Lower leg skin (tissue), 4 donors: ENCODE data around the gene NRL. TPM values are rescaled to one million over a fixed set of nuclear protein-coding genes. Genes with fewer than 3 reads are reported as not detected.

Experiments
- DNase-seq, 2 donors: peaks; one replicate each; pipeline ENCODE4 v3.0.0-alpha.2; 2019; ENCODE audit warnings: low spot score in 2 of 2
- H3K4me3 ChIP-seq: fragments of 200-600 bp; sonication (generic); 2 replicates; pipeline ENCODE4 v1.5.1; 2017; ENCODE audit warnings: mild to moderate bottlenecking, low read depth; ENCODE audit not compliant: poor library complexity, severe bottlenecking
- CTCF ChIP-seq, 3 donors: fragments of 450-650 bp; IDR thresholded peaks; one replicate each; pipeline ENCODE4 v1.5.1; 2016; ENCODE audit warnings: antibody characterized with exemption in 3 of 3, mild to moderate bottlenecking in 3 of 3, moderate library complexity in 2 of 3
- POLR2A ChIP-seq, 2 donors: fragments of 450-650 bp; IDR thresholded peaks; one replicate each; pipeline ENCODE4 v1.6.1; 2016 to 2017; ENCODE audit warnings: antibody characterized with exemption in 2 of 2, mild to moderate bottlenecking in 1 of 2, moderate library complexity in 1 of 2
- WGBS, 2 donors: methylation state at CpG; one replicate each; pipeline ENCODE4 v1.1.5; 2018; 5-methylcytosine and 5-hydroxymethylcytosine counted together
- intact Hi-C: fragments of 100-400 bp; cut with DNase I; formaldehyde crosslinking; loops from one replicate; pipeline ENCODE4 v1.15.0; 2023; ENCODE audit warnings: low total_unique reads
- total RNA-seq, 4 donors: library from RNA; depleted of rRNA; stranded (reverse); fragments of >200 nt; gene quantifications; one replicate each; pipeline ENCODE4 v1.1.0, GENCODE V29; 2016

Gene NRL
- total RNA-seq, 4 donors from 2014 or later: 0.52 to 2.4 (median 2.2) TPM; not detected in 1

DNA sequence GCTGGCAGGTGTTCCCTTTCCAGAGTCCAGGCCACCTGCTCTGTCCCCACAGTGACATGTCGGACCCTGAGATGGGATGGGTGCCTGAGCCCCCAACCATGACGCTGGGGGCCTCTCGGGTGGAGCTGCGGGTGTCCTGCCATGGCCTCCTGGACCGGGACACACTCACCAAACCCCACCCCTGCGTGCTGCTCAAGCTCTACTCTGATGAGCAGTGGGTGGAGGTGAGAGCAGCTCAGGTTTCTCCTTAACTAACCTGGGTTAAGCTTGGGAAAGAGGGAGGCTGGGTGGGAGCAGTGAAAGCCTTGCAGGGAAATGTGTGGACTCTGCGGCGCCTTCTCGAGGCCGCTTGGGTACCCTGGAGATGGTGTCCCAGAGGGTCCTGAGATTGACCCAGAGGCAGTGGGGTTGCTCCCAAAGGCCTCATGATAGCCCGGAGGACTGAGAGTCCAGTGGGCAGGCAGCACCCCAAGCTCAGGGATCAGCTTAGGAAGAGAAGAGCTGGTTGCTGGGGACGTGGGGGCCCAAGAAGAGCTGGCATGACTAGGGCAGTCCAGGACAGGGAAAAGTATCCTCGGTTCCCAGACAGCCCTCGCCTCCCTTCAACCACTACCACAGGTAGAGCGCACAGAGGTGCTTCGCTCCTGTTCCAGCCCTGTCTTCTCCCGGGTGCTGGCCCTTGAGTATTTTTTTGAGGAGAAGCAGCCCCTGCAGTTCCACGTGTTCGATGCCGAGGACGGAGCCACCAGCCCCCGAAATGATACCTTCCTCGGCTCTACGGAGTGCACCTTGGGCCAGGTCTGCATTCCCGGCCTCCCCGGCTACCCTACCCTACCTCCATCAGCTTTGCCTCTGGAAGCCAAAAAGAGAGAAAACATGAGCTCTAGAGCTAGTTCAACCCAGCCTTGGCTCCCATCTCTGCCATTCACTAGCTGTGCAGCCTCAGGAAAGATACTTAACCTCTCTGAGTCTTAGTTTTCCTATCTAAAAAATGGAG, 41.6 kb downstream of the NRL start:
- TF ChIP-seq POLR2A (IDR thresholded peaks at IDR 0.05) (no peak), CTCF (IDR thresholded peaks at IDR 0.05) (no peak)
- 82% methylated on average over 26 of the region's 26 CpGs for WGBS, 2 donors
- no peak overlapping the region for H3K4me3 ChIP-seq
- DNase-seq: no peak
- intact Hi-C loops: no loop called here

- WGBS, 2 donors: 21 to 31% methylated on average over 7 of the region's 7 CpGs
- DNase-seq: no peak
- no peak overlapping the region for H3K4me3 ChIP-seq
- no peak for TF ChIP-seq POLR2A (IDR thresholded peaks at IDR 0.05)
- no peak for TF ChIP-seq CTCF (IDR thresholded peaks at IDR 0.05)
- intact Hi-C loops: no loop called here
These were observed 42.3 kb downstream of the NRL start for GRCh38 chr14:24072436-24072835.

DNA sequence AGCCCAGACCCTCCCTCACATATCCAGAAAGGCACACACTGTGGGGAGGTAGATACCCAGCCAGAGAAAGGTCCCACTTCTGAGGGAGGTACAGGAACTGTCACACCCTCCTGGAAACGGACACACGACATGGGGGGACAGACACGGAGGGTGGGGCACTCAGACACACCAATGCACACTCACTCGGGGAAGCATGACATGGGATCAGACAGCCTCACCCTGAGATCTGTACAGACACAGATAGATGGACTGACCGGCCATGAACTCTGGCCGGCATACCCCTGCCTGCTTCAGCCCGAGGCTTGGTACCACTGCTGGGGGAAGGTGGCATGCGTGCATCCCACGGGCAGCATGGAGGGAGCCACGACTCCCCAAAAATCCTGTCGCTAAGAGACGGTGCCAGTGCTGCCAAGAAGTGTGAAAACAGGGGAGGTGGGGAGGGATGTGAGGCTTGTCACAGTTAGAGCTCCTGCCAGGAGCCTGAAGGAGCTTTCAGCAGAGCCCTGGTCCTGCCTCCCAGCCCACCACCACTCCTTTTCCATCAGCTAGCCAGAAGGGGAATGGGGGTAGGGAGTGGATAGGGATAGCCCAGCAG, 42.8 kb downstream of the NRL start:
- 48 to 66% methylated on average over 9 to 12 of the region's 12 CpGs for WGBS, 2 donors

GRCh38 chr14:24071144-24071697, 43.5 kb downstream of the NRL start, which contains the start of gene CPNE6:
CPNE6 (plus strand) TSS chr14:24071562; CDS start chr14:24072937, 1,375 bp downstream.
- H3K4me3 ChIP-seq: no peak within 1 kb of the TSS
- WGBS, 2 donors: 37 to 43% methylated on average over 15 to 16 of the region's 19 CpGs
- no peak for TF ChIP-seq POLR2A (IDR thresholded peaks at IDR 0.05)
- no peak for TF ChIP-seq CTCF (IDR thresholded peaks at IDR 0.05)
- no peak for DNase-seq
- intact Hi-C loops: no loop called here

More for the DNA sequence above, 42.8 kb downstream of the NRL start:
- intact Hi-C loops: no loop called here
- no peak for TF ChIP-seq POLR2A (IDR thresholded peaks at IDR 0.05)
- no peak for TF ChIP-seq CTCF (IDR thresholded peaks at IDR 0.05)
- no peak for DNase-seq
- no peak overlapping the region for H3K4me3 ChIP-seq

DNA sequence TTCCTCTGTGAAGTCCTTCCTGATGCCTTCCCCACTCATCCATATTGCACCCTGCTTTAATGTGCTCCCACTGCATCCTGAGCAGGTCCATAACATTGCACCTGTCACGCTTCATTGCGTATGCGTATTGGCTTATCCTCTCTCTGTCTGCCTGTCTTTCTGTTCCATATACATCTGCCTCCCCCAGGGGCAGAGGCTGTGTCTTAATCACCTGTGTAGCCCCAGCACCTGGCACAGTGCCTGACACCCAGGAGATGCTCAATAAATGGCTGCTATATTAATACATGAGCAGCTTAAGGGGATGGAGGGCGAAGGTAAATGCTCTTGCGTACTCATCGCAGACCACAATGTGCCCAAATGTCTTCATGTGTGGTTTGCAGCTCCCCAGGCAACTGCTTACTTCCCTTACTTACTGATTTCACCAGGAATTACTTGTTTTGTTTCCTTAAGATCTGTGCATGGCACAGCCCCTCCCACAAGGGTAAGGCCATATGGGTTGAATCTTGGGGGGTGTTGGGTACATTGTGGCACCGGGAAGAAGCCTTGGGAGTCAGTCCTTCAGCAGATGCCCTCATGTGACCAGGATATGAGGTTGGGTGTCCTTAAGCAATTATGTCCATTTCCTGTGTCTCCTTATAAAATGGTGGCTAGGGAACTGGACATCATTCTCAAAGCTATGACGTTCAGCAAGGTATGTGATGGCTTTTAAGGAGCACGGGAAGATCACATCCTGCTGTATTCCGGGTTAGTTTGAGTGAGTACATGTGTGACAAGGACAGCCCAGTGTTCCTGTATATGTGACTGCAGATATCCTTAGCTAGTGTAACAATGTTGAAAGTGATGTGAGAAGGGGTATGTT, 44.2 kb downstream of the NRL start:
- intact Hi-C loops: no loop called here
- no peak for DNase-seq
- no peak overlapping the region for H3K4me3 ChIP-seq
- TF ChIP-seq POLR2A (IDR thresholded peaks at IDR 0.05): no peak
- no peak for TF ChIP-seq CTCF (IDR thresholded peaks at IDR 0.05)
- WGBS, 2 donors: 72 to 75% methylated on average over 10 of the region's 10 CpGs
